A549 (cell line): ENCODE measurements around the gene TRAPPC3. TPM values are rescaled to one million over a fixed set of nuclear protein-coding genes. Genes with fewer than 3 reads are reported as not detected.
A peak's percentile ranks its signal among the peaks of the same experiment; 100 is the strongest.
"Not testable (repeated sequence)": the region's sequence is repeated elsewhere in the genome, so short reads cannot be mapped to it uniquely, and the experiment has no call there.

Source experiments
- ATAC-seq, 2 experiments: fragments of 200-7000 bp in 1 of 2; fragments of >200 bp in 1 of 2; cut with Nextera tagmentation in 1 of 2; cut with Tn5 transposase in 1 of 2; 3 replicates each; pipeline versions ENCODE4 v1.8.0 to v1.9.1; 2018 to 2020; ENCODE audit warnings: mild to moderate bottlenecking in 1 of 2, moderate library complexity in 1 of 2
- CTCF ChIA-PET: fragments of 300-600 bp; sonication (Branson Sonifier 250); formaldehyde crosslinking; extraction: SDS; loops from one replicate; lab custom pipeline; 2021; ENCODE audit warnings: antibody characterized with exemption, inconsistent platforms; lab: Yijun Ruan, JAX
- POLR2A ChIA-PET: fragments of 350-600 bp; formaldehyde crosslinking; extraction: SDS; loops from one replicate; lab custom pipeline; 2021; ENCODE audit warnings: antibody characterized with exemption, inconsistent platforms; lab: Yijun Ruan, JAX
- DNase-seq, 2 experiments: peaks; one replicate each; pipeline versions ENCODE4 v3.0.0 to v3.0.0-alpha.2; 2011 to 2016; ENCODE audit warnings: low read depth in 1 of 2, low spot score in 1 of 2
- FAIRE-seq: peaks from 2 replicates; lab custom pipeline; 2011; peaks lifted over from hg19 to GRCh38; lab: Jason Lieb, UNC
- H3K27ac ChIP-seq, 2 experiments: fragments of >200 bp; sonication (Bioruptor Twin); formaldehyde crosslinking; 3 replicates each; pipeline ENCODE4 v1.5.1; 2016 to 2017
- H3K4me1 ChIP-seq: fragments of >200 bp; sonication (Bioruptor Twin); formaldehyde crosslinking; 3 replicates; pipeline ENCODE4 v1.6.1; 2016
- H3K4me2 ChIP-seq: fragments of >200 bp; sonication (Bioruptor Twin); formaldehyde crosslinking; 3 replicates; pipeline ENCODE4 v1.6.1; 2016
- H3K4me3 ChIP-seq: fragments of >200 bp; sonication (Bioruptor Twin); formaldehyde crosslinking; 3 replicates; pipeline ENCODE4 v1.5.1; 2016
- H3K9me3 ChIP-seq: fragments of >200 bp; sonication (Bioruptor Twin); formaldehyde crosslinking; 3 replicates; pipeline ENCODE4 v1.6.1; 2016
- BHLHE40 ChIP-seq: IDR thresholded peaks from 2 replicates; pipeline ENCODE4 v1.6.1; 2012; ENCODE audit warnings: low read depth, low read length, inconsistent platforms
- CHD2 ChIP-seq: fragments of 150-350 bp; IDR thresholded peaks from 2 replicates; pipeline ENCODE4 v1.6.1; 2014; ENCODE audit warnings: low read length; ENCODE audit not compliant: partially characterized antibody
- HDAC2 ChIP-seq: fragments of 200-600 bp; sonication (generic); IDR thresholded peaks from 2 replicates; pipeline ENCODE4 v1.6.1; 2016
- HOXA7 ChIP-seq: fragments of 250-450 bp; sonication (Bioruptor Pico); IDR thresholded peaks from 2 replicates; pipeline ENCODE4 v1.5.0; 2020; ENCODE audit warnings: mild to moderate bottlenecking, moderate library complexity
- HOXB13 ChIP-seq: fragments of 250-450 bp; sonication (Bioruptor Pico); IDR thresholded peaks from 2 replicates; pipeline ENCODE4 v1.5.0; 2020; ENCODE audit warnings: low read depth, mild to moderate bottlenecking, moderate library complexity
- HOXB5 ChIP-seq: fragments of 250-450 bp; sonication (Bioruptor Pico); IDR thresholded peaks from 2 replicates; pipeline ENCODE4 v1.5.0; 2020; ENCODE audit warnings: mild to moderate bottlenecking, moderate library complexity
- JUNB ChIP-seq: fragments of >200 bp; sonication (Bioruptor Twin); formaldehyde crosslinking; IDR thresholded peaks from 2 replicates; pipeline ENCODE4 v1.6.1; 2016
- KDM1A ChIP-seq: fragments of 200-600 bp; sonication (generic); IDR thresholded peaks from 2 replicates; pipeline ENCODE4 v1.6.1; 2016; ENCODE audit warnings: low read depth, mild to moderate bottlenecking
- KDM5A ChIP-seq: fragments of 200-600 bp; sonication (generic); IDR thresholded peaks from 2 replicates; pipeline ENCODE4 v1.6.1; 2016; ENCODE audit warnings: antibody characterized with exemption, mild to moderate bottlenecking
- MAFK ChIP-seq: fragments of 450-650 bp; IDR thresholded peaks from 2 replicates; pipeline ENCODE4 v1.6.1; 2014; ENCODE audit not compliant: partially characterized antibody
- MYC ChIP-seq: IDR thresholded peaks from 2 replicates; pipeline ENCODE4 v1.6.1; 2012; ENCODE audit warnings: mild to moderate bottlenecking, inconsistent platforms, low read length, improper control_type of control experiment, borderline replicate concordance
- PHF8 ChIP-seq: fragments of 200-600 bp; sonication (generic); IDR thresholded peaks from 2 replicates; pipeline ENCODE4 v1.6.1; 2016; ENCODE audit warnings: low read depth, mild to moderate bottlenecking, antibody characterized with exemption, moderate library complexity, borderline replicate concordance
- POLR2A ChIP-seq: IDR thresholded peaks from 2 replicates; pipeline ENCODE4 v1.6.1; 2012; ENCODE audit warnings: mild to moderate bottlenecking, low read length
- POLR2AphosphoS2 ChIP-seq: conservative IDR thresholded peaks from 2 replicates; pipeline ENCODE4 v1.6.1; 2012; ENCODE audit warnings: low read length, improper control_type of control experiment, inconsistent platforms
- RAD21 ChIP-seq, 2 experiments: fragments of >200 bp in 1 of 2; sonication (Bioruptor Twin) in 1 of 2; formaldehyde crosslinking in 1 of 2; IDR thresholded peaks in 1 of 2; conservative IDR thresholded peaks in 1 of 2; 2 replicates in 1 of 2; 3 replicates in 1 of 2; pipeline ENCODE4 v1.6.1; 2012 to 2018; ENCODE audit warnings: inconsistent platforms in 1 of 2
- RARB ChIP-seq: fragments of 250-450 bp; sonication (Bioruptor Pico); IDR thresholded peaks from 2 replicates; pipeline ENCODE4 v1.8.0; 2021; ENCODE audit warnings: mild to moderate bottlenecking, moderate library complexity
- TP53 ChIP-seq: fragments of 250-450 bp; sonication (Bioruptor Pico); IDR thresholded peaks from 2 replicates; pipeline ENCODE4 v1.5.0; 2021; ENCODE audit warnings: mild to moderate bottlenecking, moderate library complexity
- ZC3H11A ChIP-seq: fragments of 450-650 bp; IDR thresholded peaks from 2 replicates; pipeline ENCODE4 v1.6.1; 2014; ENCODE audit warnings: antibody characterized with exemption, mild to moderate bottlenecking
- ZNF302 ChIP-seq: fragments of 250-450 bp; sonication (Bioruptor Pico); IDR thresholded peaks from 2 replicates; pipeline ENCODE4 v1.9.0; 2021; ENCODE audit warnings: inconsistent platforms, mild to moderate bottlenecking, moderate library complexity
- ZSCAN20 ChIP-seq: fragments of 250-450 bp; sonication (Bioruptor Pico); IDR thresholded peaks from 2 replicates; pipeline ENCODE4 v1.8.0; 2022; ENCODE audit warnings: mild to moderate bottlenecking, moderate library complexity
- WGBS: methylation state at CpG from one replicate; pipeline ENCODE4 v1.1.6; 2017; ENCODE audit errors: missing lambda C conversion rate; 5-methylcytosine and 5-hydroxymethylcytosine counted together
- polyA plus RNA-seq, 4 experiments: library from polyadenylated mRNA; depleted of rRNA in 3 of 4; stranded (reverse); fragments of >200 nt; fragmentation: RNase III in 1 of 4; extraction: RNeasy Plus Mini Kit Qiagen cat#74134 plus additional on column Dnase treatment in 1 of 4; gene quantifications; 2 replicates in 3 of 4; 3 replicates in 1 of 4; pipeline ENCODE4 v1.2.3, GENCODE V29; 2011 to 2017
- TF ChIP-seq, protein P1 (sequence below): fragments of 200-600 bp; sonication (generic); IDR thresholded peaks from 2 replicates; pipeline ENCODE4 v1.6.1; 2016; ENCODE audit warnings: antibody characterized with exemption, mild to moderate bottlenecking, moderate library complexity
- TF ChIP-seq, protein P2 (sequence below): IDR thresholded peaks from 2 replicates; pipeline ENCODE4 v1.6.1; 2012; ENCODE audit warnings: low read depth, borderline replicate concordance

TRAPPC3 gene
- polyA plus RNA-seq, 2 of the 4 experiments (the other 2 are of a cell fraction), result 62.2 to 103 TPM

DNA sequence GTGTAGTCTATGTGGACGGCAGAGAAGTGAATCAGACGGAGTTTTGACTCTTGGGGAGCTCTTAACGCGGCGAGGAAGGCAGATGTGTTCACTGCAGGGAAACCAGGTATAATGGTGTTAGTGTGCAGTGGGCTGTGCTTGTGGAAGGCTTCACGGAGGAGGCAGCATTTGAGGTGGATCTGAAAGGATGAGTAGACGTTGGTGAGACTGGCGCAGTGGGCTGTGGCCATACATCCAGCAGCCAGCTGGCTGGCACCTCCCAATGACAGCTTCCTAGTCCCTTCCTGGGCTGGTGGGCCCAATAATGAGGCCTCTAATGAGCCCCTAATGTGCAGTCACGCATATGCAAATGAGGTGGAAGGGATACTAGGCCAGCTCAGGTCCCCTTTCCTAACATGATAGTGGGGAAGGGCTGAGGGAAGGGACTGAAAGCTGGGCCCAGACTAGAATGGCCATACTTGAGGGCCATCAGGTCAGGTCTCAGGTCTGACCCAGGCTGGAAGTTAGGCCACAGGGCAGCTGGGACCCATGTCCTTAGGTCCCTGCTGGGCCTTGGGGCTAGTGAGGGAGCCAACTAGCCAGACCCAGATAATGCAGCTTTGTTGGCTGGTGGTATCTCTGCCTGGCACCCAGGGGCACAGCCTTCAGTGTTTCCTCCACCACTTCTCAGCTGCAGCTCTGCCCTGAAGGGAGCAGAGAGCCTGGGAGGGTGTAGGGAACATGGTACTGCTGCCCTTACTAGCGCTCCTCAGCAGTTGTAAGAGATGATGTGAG is 10.5 kb upstream of the TRAPPC3 start:
- CTCF ChIA-PET, result interaction anchor here (0.6 to 8.6 kb wide), 8 partner anchors 9 to 139 kb away, joined by 3 to 82 read pairs (median 8); partner anchors contain the start of gene TRAPPC3
- H3K9me3 ChIP-seq, result no peaks in the 10 kb centered on the region
- DNase-seq (no peak), ATAC-seq (no peak), FAIRE-seq (no peak)
- H3K4me1 ChIP-seq, result peaks cover 61% of the 10 kb centered on the region
- H3K27ac ChIP-seq, result peak overlapping the region; percentile 77 to 83; a peak in 4 of 6 replicates
- no peak overlapping the region; the same call in 2 of the 3 replicates for H3K4me3 ChIP-seq
- peak overlapping the region; percentile 93 for H3K4me2 ChIP-seq
- POLR2A ChIA-PET, result interaction anchor here (0.5 to 2.5 kb wide), 2 partner anchors 10 to 82 kb away, joined by 4 to 19 read pairs; partner anchors contain the start of gene TRAPPC3
- TF ChIP-seq JUNB (no peak), HOXB5 (no peak), ZNF302 (CRISPR knock-in tag) (no peak), BHLHE40 (no peak), PHF8 (no peak), RARB (no peak), CHD2 (no peak), HOXA7 (CRISPR knock-in tag) (no peak), TP53 (CRISPR knock-in tag) (no peak), RAD21 (conservative IDR thresholded peaks at IDR 0.05 in 1 of 2, IDR thresholded peaks at IDR 0.05 in 1 of 2) (no peak), MAFK (no peak), POLR2AphosphoS2 (no peak), POLR2A (no peak), ZSCAN20 (CRISPR knock-in tag) (no peak), MYC (no peak), KDM5A (no peak), HDAC2 (no peak)
- 87% methylated on average over 10 of the region's 10 CpGs for WGBS

DNA sequence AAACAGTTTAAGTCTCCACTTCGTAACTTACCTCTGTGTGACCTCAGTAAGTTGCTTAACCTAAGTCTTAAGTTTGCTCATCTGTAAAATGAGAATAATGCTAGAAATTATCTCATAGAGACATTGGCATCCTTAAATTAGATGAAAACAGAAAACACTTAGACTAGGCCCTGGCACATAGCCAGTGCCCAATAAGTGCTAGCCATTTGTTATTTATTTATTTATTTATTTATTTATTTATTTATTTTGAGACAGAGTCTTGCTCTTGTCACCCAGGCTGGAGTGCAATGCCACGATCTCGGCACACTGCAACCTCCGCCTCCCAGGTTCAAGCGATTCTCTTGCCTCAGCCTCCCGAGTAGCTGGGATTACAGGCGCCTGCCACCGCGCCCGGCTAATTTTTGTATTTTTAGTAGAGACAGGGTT is 9.6 kb upstream of the TRAPPC3 start:
- not testable (repeated sequence) for ATAC-seq, DNase-seq, FAIRE-seq, H3K27ac ChIP-seq, H3K4me3 ChIP-seq, H3K9me3 ChIP-seq
- Histone ChIP-seq H3K4me1 (peaks cover 64% of the 10 kb centered on the region), H3K4me2 (peak overlapping the region; percentile 99)
- peak; percentile 89 for TF ChIP-seq ZC3H11A
- ChIA-PET POLR2A (interaction anchor here (0.5 kb wide), 1 partner anchor 83 kb away, joined by 4 read pairs; no protein-coding TSS in a partner anchor), CTCF (interaction anchor here (1.3 to 8.6 kb wide), 3 partner anchors 8 to 29 kb away, joined by 3 to 82 read pairs (median 71); partner anchors contain the start of gene TRAPPC3)
- WGBS, result 91% methylated on average over 10 of the region's 10 CpGs

DNA sequence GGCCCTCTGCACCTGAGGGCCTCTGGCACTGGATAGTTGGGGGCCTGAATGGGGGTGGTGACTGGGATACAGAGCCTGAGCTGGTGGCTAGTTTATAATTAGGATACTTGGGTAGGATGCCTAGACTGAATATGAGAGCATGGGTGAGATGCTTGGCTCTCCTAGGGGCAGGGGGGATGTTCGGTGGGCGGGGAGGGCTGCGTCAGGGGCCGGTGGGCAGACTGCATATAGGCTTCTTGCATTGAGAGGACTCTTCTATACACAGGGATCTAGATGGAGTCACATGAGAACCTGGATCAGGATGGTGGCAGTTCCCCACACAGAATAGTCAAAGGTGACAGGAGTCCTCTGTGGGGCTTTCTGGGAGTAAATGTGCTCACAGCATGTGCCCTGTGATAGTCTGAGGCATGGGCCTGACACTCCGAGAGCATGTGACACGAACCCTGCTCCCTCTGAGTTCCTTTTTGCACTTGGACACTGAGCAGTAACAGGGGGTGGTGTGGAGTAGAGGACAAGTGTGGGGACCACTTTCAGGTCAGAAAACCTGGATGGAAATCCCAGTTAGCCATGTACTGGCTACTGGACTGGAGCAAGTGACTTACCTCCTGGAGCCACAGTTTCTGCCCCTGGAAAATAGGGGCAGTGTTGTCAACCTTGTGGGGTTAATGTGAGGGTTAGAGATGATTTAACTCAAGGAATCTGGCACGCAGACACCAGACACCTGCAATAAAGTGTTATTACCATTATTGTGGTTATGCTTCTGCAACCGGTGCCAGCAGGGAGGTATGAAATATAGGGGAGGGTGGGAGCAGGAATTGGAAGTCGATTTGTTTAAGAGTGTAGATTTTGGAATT is 8.9 kb upstream of the TRAPPC3 start:
- Histone ChIP-seq H3K4me2 (peak overlapping the region; percentile 99), H3K9me3 (no peaks in the 10 kb centered on the region), H3K4me3 (peak overlapping the region; percentile 99), H3K4me1 (peaks cover 64% of the 10 kb centered on the region), H3K27ac (peak overlapping the region; percentile 98 to 99; a peak in 4 of 6 replicates)
- TF ChIP-seq, protein P1, sequence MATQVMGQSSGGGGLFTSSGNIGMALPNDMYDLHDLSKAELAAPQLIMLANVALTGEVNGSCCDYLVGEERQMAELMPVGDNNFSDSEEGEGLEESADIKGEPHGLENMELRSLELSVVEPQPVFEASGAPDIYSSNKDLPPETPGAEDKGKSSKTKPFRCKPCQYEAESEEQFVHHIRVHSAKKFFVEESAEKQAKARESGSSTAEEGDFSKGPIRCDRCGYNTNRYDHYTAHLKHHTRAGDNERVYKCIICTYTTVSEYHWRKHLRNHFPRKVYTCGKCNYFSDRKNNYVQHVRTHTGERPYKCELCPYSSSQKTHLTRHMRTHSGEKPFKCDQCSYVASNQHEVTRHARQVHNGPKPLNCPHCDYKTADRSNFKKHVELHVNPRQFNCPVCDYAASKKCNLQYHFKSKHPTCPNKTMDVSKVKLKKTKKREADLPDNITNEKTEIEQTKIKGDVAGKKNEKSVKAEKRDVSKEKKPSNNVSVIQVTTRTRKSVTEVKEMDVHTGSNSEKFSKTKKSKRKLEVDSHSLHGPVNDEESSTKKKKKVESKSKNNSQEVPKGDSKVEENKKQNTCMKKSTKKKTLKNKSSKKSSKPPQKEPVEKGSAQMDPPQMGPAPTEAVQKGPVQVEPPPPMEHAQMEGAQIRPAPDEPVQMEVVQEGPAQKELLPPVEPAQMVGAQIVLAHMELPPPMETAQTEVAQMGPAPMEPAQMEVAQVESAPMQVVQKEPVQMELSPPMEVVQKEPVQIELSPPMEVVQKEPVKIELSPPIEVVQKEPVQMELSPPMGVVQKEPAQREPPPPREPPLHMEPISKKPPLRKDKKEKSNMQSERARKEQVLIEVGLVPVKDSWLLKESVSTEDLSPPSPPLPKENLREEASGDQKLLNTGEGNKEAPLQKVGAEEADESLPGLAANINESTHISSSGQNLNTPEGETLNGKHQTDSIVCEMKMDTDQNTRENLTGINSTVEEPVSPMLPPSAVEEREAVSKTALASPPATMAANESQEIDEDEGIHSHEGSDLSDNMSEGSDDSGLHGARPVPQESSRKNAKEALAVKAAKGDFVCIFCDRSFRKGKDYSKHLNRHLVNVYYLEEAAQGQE, result no peak
- no peak for TF ChIP-seq RAD21 (conservative IDR thresholded peaks at IDR 0.05 in 1 of 2, IDR thresholded peaks at IDR 0.05 in 1 of 2)
- TF ChIP-seq HOXB13, result no peak
- TF ChIP-seq KDM1A, result no peak
- no peak for TF ChIP-seq JUNB
- TF ChIP-seq, protein P2, sequence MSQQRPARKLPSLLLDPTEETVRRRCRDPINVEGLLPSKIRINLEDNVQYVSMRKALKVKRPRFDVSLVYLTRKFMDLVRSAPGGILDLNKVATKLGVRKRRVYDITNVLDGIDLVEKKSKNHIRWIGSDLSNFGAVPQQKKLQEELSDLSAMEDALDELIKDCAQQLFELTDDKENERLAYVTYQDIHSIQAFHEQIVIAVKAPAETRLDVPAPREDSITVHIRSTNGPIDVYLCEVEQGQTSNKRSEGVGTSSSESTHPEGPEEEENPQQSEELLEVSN, result no peak
- FAIRE-seq (no peak), ATAC-seq (no peak), DNase-seq (no peak)
- CTCF ChIA-PET, result interaction anchor here (1.3 to 7.1 kb wide), 3 partner anchors 7 to 30 kb away, joined by 3 to 82 read pairs (median 12); partner anchors contain the start of gene TRAPPC3
- POLR2A ChIA-PET, result no interaction called here
- 73% methylated on average over 8 of the region's 9 CpGs for WGBS
